ENCODE results near the gene SMAD7.
A peak's percentile ranks its signal among the peaks of the same experiment; 100 is the strongest.

SMAD7 gene

GRCh38 chr18:48891721-48892120 lies 59.0 kb downstream of the SMAD7 start:
- H3K27ac ChIP-seq: peak overlapping the region in 1 of 21 experiments; percentile 37
- no peak overlapping the region for H3K4me3 ChIP-seq

DNA sequence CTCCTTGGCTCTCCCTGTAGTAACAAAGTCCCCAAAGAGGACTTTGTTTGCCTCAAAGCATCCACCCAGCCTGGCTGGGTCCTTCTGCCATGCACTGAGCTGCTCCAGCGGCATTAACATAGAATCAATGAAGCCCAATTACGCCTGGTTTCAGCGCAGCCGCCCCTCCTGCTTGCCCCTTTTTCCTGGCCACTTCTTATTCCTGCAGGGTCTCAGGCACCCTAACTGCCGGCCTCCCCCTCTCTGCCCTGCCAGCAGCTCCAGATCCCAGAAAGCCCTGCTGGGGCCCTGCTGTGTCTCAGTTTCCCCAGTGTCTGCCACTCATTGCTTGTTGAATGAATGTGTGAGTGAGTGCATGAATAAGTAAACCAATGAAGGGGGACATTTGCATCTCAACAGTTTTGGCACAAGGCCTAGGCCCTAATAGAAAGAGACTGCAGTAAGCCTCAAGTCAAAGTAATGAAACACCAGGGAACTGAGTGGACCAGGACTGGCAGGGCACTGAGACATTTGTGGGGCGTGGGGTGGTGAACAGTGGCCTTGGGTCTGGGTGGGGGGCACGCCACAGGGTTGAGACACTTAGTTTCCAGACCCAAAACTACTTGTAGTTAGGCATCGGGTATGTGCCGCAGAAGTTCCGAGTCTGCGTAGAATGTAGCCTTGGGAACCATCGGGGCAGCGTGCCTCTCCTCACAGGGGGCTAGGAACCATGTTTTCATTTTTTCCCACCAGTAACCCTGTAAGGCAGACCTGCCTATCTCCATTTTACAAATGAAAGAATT lies 60.6 kb downstream of the SMAD7 start:
- no peak overlapping the region for H3K27ac ChIP-seq
- H3K4me3 ChIP-seq: no peak overlapping the region

DNA sequence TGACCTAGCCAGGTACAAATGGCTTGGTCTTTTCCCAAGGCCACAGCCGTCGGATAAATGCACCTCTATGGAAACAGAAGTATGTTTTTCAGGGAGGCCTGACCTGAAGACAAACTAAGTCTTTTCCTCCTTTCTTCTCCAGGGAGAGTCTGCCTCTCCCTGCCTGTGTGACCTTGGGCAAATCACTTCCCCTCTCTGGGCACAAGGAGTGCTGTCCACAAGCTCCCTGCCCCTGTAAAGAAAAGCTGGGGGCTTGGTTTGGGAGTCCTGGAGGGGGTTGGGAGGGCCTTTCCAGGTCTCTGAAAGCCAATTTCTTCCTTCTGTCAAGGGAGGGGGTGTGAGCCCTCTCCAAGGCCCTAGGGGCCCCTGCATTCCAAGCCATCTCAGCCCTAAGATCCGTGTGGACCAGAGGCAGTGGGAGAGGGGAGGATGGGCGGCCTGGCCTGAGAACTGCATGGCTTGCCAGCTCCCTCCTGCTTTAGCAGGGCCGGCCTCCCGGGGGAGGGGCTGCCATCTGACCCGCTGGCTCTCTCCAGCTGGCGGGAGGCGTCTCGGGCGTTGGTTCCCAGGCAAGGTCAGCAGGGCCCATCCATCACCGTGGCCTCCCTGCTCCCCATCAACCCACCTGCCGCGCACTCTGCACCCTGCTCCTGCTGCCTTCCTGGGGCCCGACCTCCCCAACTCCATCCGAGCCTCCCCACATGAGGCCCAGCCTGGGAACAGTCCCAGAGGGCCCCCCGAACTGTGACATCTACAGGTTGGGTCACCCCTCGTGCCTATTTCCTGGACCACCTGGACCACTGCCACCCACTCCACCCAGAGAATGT lies 61.4 kb downstream of the SMAD7 start:
- Histone ChIP-seq H3K4me3 (no peak overlapping the region), H3K27ac (no peak overlapping the region)

GRCh38 chr18:48888773-48889080 lies 62.0 kb downstream of the SMAD7 start:
- H3K4me3 ChIP-seq: no peak overlapping the region

DNA sequence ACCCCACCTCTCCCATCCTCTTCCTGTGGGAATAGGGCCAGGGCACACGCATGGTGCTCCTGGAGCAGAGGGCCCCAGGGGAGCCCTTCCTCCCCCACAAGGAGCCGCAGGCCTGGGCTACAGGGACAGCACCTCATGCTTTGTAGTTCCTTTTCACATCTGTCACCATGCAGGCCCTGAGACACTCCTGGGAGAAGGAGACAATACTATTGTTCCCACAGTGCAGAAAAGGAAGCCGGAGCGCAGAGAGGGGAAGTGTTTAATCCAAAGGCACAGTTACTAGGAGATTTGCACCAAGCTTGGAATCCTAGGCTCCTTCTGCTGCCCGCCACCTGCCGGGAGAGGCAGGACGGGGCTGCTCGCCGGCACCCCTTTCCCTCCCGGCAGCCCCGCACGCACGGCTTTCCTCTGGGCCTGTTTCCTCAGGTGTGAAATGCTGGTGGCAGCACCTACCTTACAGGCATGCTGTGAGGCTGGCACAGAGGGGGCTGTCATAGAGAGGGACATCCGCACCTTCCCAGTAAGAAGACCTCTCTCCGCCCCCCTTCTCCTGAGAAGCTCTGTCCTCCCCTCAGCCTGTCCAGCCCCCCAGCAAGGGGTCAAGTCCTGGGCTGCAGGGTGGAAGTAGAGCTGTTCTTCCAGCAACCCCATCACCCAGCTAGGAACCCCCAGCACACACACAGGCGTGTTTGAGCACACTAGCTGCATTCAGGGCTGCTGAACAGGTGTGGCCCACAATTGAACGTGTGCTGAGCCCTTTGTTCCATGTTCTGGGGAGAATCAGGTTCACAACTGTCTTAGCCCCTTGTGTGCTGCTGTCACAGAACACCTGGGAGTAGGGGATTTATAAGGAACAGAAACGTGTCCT lies 62.6 kb downstream of the SMAD7 start:
- Histone ChIP-seq H3K27ac (no peak overlapping the region), H3K4me3 (no peak overlapping the region)

More at GRCh38 chr18:48888773-48889080, 62.0 kb downstream of the SMAD7 start:
- H3K27ac ChIP-seq: no peak overlapping the region

- H3K4me3 ChIP-seq: no peak overlapping the region
- no peak overlapping the region for H3K27ac ChIP-seq
Measured at GRCh38 chr18:48887294-48887904, 63.4 kb downstream of the SMAD7 start.

DNA sequence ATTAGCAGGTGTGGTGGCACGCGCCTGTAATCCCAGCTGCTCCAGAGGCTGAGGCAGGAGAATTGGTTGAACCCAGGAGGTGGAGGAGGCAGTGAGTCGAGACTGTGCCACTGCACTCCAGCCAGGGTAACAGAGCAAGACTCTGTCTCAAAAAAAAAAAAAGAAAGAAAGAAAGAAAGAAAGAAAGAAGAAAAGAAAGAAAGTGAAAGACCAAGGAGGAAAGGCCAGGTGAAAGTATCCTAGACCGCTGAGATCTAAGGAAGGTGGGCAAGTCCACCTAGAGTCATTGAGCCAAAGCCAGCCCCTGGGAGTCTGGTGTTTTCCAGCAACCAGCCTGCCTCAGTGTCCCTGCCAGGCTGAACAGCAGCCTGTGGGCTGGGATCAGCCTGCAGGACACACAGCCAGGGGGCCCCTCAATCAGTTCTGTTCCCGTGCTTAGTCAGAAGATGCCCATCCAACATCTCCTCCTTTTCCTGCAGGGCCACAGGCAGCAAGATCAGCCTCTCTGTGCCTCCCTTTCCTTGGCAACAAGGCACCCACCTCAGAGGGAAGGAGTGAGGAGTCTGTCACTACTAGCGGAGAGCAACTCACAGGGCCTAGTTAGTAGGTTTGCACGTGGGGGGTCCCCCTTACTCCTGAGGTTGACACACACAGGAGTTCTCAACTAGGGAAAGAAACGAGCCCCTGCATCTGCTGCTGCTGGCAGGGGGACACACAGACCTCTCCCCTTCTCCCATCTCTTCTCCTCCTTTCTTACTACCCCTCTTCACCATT lies 64.1 kb downstream of the SMAD7 start:
- Histone ChIP-seq H3K4me3 (no peak overlapping the region), H3K27ac (no peak overlapping the region)

- Histone ChIP-seq H3K4me3 (no peak overlapping the region), H3K27ac (no peak overlapping the region)
Measured at GRCh38 chr18:48885924-48886400, 64.8 kb downstream of the SMAD7 start.

DNA sequence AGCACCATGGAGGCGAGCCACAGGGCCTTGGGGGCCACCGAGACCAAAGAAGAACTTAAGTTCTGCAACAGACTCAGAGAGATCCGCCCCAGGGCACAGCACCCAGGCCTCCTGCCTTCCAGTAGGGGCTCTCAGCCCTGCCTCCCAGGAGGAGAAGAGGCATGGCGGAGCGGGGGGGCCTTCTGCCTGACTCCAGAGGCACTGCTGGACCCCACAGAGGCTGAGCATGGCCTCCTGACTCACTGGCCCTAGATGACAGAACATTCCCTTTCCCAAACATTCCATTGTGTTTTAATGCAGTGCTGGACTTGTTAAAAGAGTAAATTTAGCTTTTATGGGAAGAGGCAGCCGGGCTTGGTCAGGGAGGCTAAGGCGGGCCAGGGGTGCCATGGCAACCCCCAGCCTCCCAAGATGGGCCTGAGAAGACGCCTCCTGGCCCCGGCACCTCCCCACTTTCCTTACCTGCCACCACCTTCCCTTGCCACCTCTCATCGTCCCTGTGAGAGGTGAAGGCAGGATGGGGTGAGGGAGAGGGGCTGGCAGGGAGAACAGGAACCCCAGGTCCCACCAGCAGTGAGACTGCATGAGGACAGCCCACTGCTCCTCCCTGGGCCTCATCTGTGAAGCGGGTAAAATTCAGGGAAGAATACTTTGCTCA lies 65.4 kb downstream of the SMAD7 start:
- Histone ChIP-seq H3K27ac (no peak overlapping the region), H3K4me3 (no peak overlapping the region)

GRCh38 chr18:48884771-48885170 lies 66.0 kb downstream of the SMAD7 start:
- H3K27ac ChIP-seq: no peak overlapping the region
- H3K4me3 ChIP-seq: no peak overlapping the region

GRCh38 chr18:48884306-48884705 lies 66.5 kb downstream of the SMAD7 start:
- H3K27ac ChIP-seq: no peak overlapping the region

DNA sequence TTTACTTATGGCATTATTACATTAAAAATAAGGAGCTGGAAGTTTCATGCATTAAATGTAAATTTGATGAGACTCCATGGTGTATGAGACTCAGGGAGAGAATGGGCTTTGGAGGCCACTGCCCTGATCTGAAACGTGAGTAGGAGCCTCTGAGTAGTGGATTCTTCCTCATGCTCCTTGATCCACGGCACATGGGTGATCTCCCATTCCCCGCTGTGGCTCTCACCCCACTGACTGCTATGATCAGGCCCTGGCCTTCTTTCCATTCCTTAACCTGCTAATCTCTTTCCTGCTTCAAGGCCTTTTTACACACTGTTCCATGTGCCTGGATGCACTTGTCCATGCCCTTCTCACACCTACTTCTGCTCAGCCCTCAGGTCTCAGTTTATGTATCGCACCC lies 68.4 kb downstream of the SMAD7 start:
- Histone ChIP-seq H3K4me3 (no peak overlapping the region), H3K27ac (no peak overlapping the region)

More at GRCh38 chr18:48884306-48884705, 66.5 kb downstream of the SMAD7 start:
- H3K4me3 ChIP-seq: no peak overlapping the region

GRCh38 chr18:48880931-48881330 lies 69.8 kb downstream of the SMAD7 start:
- H3K27ac ChIP-seq: no peak overlapping the region
- no peak overlapping the region for H3K4me3 ChIP-seq

- Histone ChIP-seq H3K4me3 (no peak overlapping the region), H3K27ac (peak overlapping the region in 2 of 21 experiments; percentile 0 to 42)
Measured at GRCh38 chr18:48879008-48879431, 71.7 kb downstream of the SMAD7 start.

GRCh38 chr18:48878471-48878870 lies 72.3 kb downstream of the SMAD7 start:
- Histone ChIP-seq H3K27ac (peak overlapping the region in 1 of 21 experiments; percentile 3), H3K4me3 (no peak overlapping the region)

DNA sequence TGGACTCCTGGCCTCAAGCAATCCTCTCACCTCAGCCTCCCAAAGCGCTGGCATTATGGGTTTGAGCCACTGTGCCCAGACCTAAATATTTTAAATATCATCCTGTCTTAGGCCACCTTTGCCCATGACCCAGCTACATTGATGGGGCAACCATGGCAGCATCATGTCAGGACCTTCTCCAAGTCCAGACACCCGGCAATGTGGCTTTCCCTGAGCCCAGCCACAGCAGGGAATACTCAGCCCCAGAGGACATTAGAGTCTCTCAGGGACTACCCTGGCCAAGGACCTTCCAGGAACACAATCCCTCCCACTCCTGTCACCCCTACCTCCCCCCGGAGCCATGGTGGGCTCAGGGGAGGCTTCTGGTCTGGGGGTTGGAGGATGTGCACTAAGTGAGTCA lies 72.8 kb downstream of the SMAD7 start:
- Histone ChIP-seq H3K4me3 (no peak overlapping the region), H3K27ac (no peak overlapping the region)

DNA sequence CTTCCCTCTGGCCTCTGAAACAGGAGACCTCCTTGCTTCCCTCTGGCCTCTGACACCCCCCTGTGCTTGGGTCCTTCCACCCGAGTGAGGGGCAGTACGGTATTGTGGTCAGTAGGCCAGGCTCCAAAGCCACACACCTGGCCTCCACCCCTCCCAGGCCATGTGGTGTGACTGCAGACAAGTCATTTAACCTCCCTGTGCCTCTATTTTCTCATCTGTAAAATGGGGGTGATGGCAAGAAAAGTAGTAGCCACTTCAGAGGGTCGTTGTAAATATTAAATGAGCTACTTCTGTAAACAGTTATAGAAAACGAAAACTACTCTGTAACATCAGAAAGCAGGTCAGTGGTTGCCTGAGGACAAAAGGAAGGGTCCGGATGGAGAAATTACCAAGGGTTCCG lies 74.2 kb downstream of the SMAD7 start:
- no peak overlapping the region for H3K27ac ChIP-seq

GRCh38 chr18:48875942-48876511 lies 74.7 kb downstream of the SMAD7 start:
- Histone ChIP-seq H3K4me3 (no peak overlapping the region), H3K27ac (no peak overlapping the region)

More for the DNA sequence above, 74.2 kb downstream of the SMAD7 start:
- H3K4me3 ChIP-seq: no peak overlapping the region

Data from skin epidermis (tissue), 12 donors.